ENCODE data around the gene CLDN11.

The CLDN11 gene

GRCh38 chr3:170426240-170426797 is 7.7 kb downstream of the CLDN11 start:
- DNase-seq (ENCODE audit: low spot score): no peak

GRCh38 chr3:170428095-170428494 is 9.4 kb downstream of the CLDN11 start:
- DNase-seq (ENCODE audit: low spot score): no peak

- DNase-seq (ENCODE audit: low spot score): no peak
These were observed 10.4 kb downstream of the CLDN11 start for GRCh38 chr3:170429050-170429449.

- DNase-seq (ENCODE audit: low spot score): no peak
These were observed 12.4 kb downstream of the CLDN11 start for GRCh38 chr3:170431054-170431453.

- DNase-seq (ENCODE audit: low spot score): no peak
These were observed 13.7 kb downstream of the CLDN11 start for GRCh38 chr3:170432416-170432815.

GRCh38 chr3:170436697-170437096 is 18.0 kb downstream of the CLDN11 start:
- no peak for DNase-seq (ENCODE audit: low spot score)

GRCh38 chr3:170437176-170437575 is 18.5 kb downstream of the CLDN11 start:
- DNase-seq (ENCODE audit: low spot score): no peak

- DNase-seq (ENCODE audit: low spot score): no peak
These were observed 19.2 kb downstream of the CLDN11 start for GRCh38 chr3:170437696-170438407.

- no peak for DNase-seq (ENCODE audit: low spot score)
These were observed 20.2 kb downstream of the CLDN11 start for GRCh38 chr3:170438836-170439235.

- DNase-seq (ENCODE audit: low spot score): no peak
These were observed 21.7 kb downstream of the CLDN11 start for GRCh38 chr3:170440344-170440743.

GRCh38 chr3:170441412-170441811 is 22.7 kb downstream of the CLDN11 start:
- DNase-seq (ENCODE audit: low spot score): no peak

GRCh38 chr3:170442947-170443346 is 24.3 kb downstream of the CLDN11 start:
- no peak for DNase-seq (ENCODE audit: low spot score)

- no peak for DNase-seq (ENCODE audit: low spot score)
These were observed 24.8 kb downstream of the CLDN11 start for GRCh38 chr3:170443457-170443856.

GRCh38 chr3:170448584-170448983 is 29.9 kb downstream of the CLDN11 start:
- no peak for DNase-seq (ENCODE audit: low spot score)

GRCh38 chr3:170450039-170450438 is 31.4 kb downstream of the CLDN11 start:
- no peak for DNase-seq (ENCODE audit: low spot score)

- DNase-seq (ENCODE audit: low spot score): no peak
These were observed 35.8 kb downstream of the CLDN11 start for GRCh38 chr3:170454509-170454908.

GRCh38 chr3:170458285-170458684 is 39.6 kb downstream of the CLDN11 start:
- no peak for DNase-seq (ENCODE audit: low spot score)

- DNase-seq (ENCODE audit: low spot score): no peak
These were observed 44.3 kb downstream of the CLDN11 start for GRCh38 chr3:170463011-170463410.

GRCh38 chr3:170465955-170466354 is 47.3 kb downstream of the CLDN11 start:
- no peak for DNase-seq (ENCODE audit: low spot score)

- DNase-seq (ENCODE audit: low spot score): no peak
These were observed 48.3 kb downstream of the CLDN11 start for GRCh38 chr3:170467007-170467406.

- no peak for DNase-seq (ENCODE audit: low spot score)
These were observed 49.0 kb downstream of the CLDN11 start for GRCh38 chr3:170467571-170468147.

- DNase-seq (ENCODE audit: low spot score): no peak
These were observed 50.7 kb downstream of the CLDN11 start for GRCh38 chr3:170469151-170470062.
